Naive thymus-derived CD8-positive, alpha-beta T cell (primary cell): ENCODE data around the gene TAF9B. TPM values are rescaled to one million over a fixed set of nuclear protein-coding genes. Genes with fewer than 3 reads are reported as not detected.

ENCODE experiments used
- ATAC-seq, 2 donors: fragments of 150-1000 bp; cut with Tn5 transposase in 1 of 2; sonication (Bioruptor Pico), chemical (Tn5 transposase) in 1 of 2; 1 replicate in 1 of 2; 2 replicates in 1 of 2; pipeline ENCODE4 v1.10.0; 2021; ENCODE audit warnings: mild to moderate bottlenecking in 2 of 2, moderate library complexity in 2 of 2
- POLR2A ChIA-PET: fragments of 350-600 bp; sonication (Branson Sonifier 250); formaldehyde crosslinking; loops from one replicate; lab custom pipeline; 2021; ENCODE audit warnings: antibody characterized with exemption; lab: Charles Lee
- DNase-seq, 10 donors: peaks; one replicate each; pipeline versions ENCODE4 v3.0.0 to v3.0.0-alpha.2; 2020 to 2022
- H3K27ac Mint-ChIP-seq, 10 donors: one replicate each; pipeline ENCODE4 v1.8.0; 2020 to 2022; ENCODE audit warnings: mild to moderate bottlenecking in 10 of 10, mixed read lengths in 10 of 10, moderate library complexity in 4 of 10, inconsistent platforms in 1 of 10
- H3K27me3 Mint-ChIP-seq, 5 donors: one replicate each; pipeline ENCODE4 v1.8.0; 2021 to 2022; ENCODE audit warnings: mixed read lengths in 5 of 5
- H3K36me3 Mint-ChIP-seq, 3 donors: one replicate each; pipeline ENCODE4 v1.8.0; 2020 to 2022; ENCODE audit warnings: mixed read lengths in 3 of 3, mild to moderate bottlenecking in 2 of 3, inconsistent platforms in 1 of 3
- H3K4me1 Mint-ChIP-seq, 4 donors: one replicate each; pipeline ENCODE4 v1.8.0; 2021 to 2022; ENCODE audit warnings: mixed read lengths in 4 of 4
- H3K4me3 Mint-ChIP-seq, 10 donors: one replicate each; pipeline ENCODE4 v1.8.0; 2020 to 2022; ENCODE audit warnings: mild to moderate bottlenecking in 10 of 10, mixed read lengths in 10 of 10, moderate library complexity in 6 of 10, inconsistent platforms in 1 of 10
- H3K9me3 Mint-ChIP-seq, 9 donors: one replicate each; pipeline ENCODE4 v1.8.0; 2020 to 2022; ENCODE audit warnings: mixed read lengths in 9 of 9, mild to moderate bottlenecking in 3 of 9, inconsistent platforms in 1 of 9, moderate library complexity in 1 of 9
- polyA plus RNA-seq, 3 donors: library from polyadenylated mRNA; unstranded; fragments of 300-500 nt; fragmentation: Illumina TruSeq; gene quantifications; one replicate each; pipeline ENCODE4 v1.2.3, GENCODE V29; 2021
- total RNA-seq, 8 experiments: library from RNA in 2 of 8; stranded (reverse) in 2 of 8; gene quantifications; one replicate each; pipeline ENCODE4 v1.2.3 and lab custom pipeline; 2021 to 2026

TAF9B gene
- total and polyA plus RNA-seq, 5 experiments from 2014 or later = 14.7 to 21.4 (median 17.0) TPM

GRCh38 chrX:78111140-78111931 lies 28.1 kb downstream of the TAF9B start:
- ATAC-seq (no peak), DNase-seq (no peak)
- H3K27me3 Mint-ChIP-seq = no peaks in the 10 kb centered on the region
- peaks cover 11 to 76% (median 59%) of the 10 kb centered on the region in 4 donors for H3K4me1 Mint-ChIP-seq
- POLR2A ChIA-PET = interaction anchor here (0.7 kb wide), 1 partner anchor 501 kb away, joined by 4 read pairs; no protein-coding TSS in a partner anchor
- peak overlapping the region in 5 of 10 donors; percentile 25 to 67 (median 27) for H3K27ac Mint-ChIP-seq
- H3K36me3 Mint-ChIP-seq = peaks cover 0 to 72% (median 5%) of the 10 kb centered on the region in 3 donors
- H3K9me3 Mint-ChIP-seq = no peaks in the 10 kb centered on the region
- no peak overlapping the region for H3K4me3 Mint-ChIP-seq

DNA sequence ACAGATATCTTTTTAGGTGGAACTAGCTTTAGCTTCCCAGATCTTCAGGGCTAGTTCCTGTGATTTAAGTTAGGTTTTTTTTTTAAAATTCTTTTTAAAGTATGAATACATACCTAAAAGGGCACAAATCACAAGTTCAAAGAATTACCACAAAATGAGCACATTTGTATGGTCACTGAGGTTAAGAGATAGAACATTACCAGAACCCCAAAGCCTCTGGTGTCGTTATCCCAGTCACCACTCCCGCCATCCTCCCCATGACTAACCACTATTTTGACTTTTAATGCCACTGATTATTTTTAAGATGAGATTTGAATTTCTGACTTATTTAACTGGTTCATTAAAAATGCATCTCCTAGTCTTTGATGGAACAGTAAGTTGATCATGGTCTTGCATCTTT lies 30.0 kb downstream of the TAF9B start:
- DNase-seq (no peak), ATAC-seq (no peak)
- Mint-ChIP-seq H3K27ac (peak overlapping the region in 9 of 10 donors; percentile 2 to 79 (median 53)), H3K4me1 (peaks cover 14 to 72% (median 61%) of the 10 kb centered on the region in 4 donors), H3K9me3 (no peaks in the 10 kb centered on the region), H3K27me3 (no peaks in the 10 kb centered on the region), H3K36me3 (peaks cover 0 to 60% (median 0%) of the 10 kb centered on the region in 3 donors), H3K4me3 (peak overlapping the region; percentile 0 to 96 (median 76))
- POLR2A ChIA-PET = no interaction called here

- H3K9me3 Mint-ChIP-seq = peaks cover 0 to 2% (median 0%) of the 10 kb centered on the region in 9 donors
- H3K4me3 Mint-ChIP-seq = peak overlapping the region; percentile 86 to 96 (median 94)
- peaks cover 0 to 35% (median 0%) of the 10 kb centered on the region in 3 donors for H3K36me3 Mint-ChIP-seq
- ATAC-seq (no peak), DNase-seq (no peak)
- no peaks in the 10 kb centered on the region for H3K27me3 Mint-ChIP-seq
- peaks cover 14 to 65% (median 55%) of the 10 kb centered on the region in 4 donors for H3K4me1 Mint-ChIP-seq
- H3K27ac Mint-ChIP-seq = peak overlapping the region; percentile 86 to 98 (median 94)
- POLR2A ChIA-PET = interaction anchor here (2.9 kb wide), 1 partner anchor 11 kb away, joined by 15 read pairs; no protein-coding TSS in a partner anchor
Observed at GRCh38 chrX:78106651-78106986, 32.8 kb downstream of the TAF9B start.

- Mint-ChIP-seq H3K27me3 (no peaks in the 10 kb centered on the region), H3K4me3 (peak overlapping the region; percentile 86 to 96 (median 94)), H3K9me3 (peaks cover 0 to 2% (median 0%) of the 10 kb centered on the region in 9 donors), H3K27ac (peak overlapping the region; percentile 86 to 98 (median 94)), H3K4me1 (peaks cover 17 to 60% (median 52%) of the 10 kb centered on the region in 4 donors), H3K36me3 (peaks cover 0 to 30% (median 0%) of the 10 kb centered on the region in 3 donors)
- POLR2A ChIA-PET = interaction anchor here (1.0 to 2.9 kb wide), 3 partner anchors 11 to 81 kb away, joined by 3 to 15 read pairs (median 3); no protein-coding TSS in a partner anchor
- ATAC-seq (no peak), DNase-seq (peak in 7 of 10 donors; percentile 4 to 50 (median 26))
Observed at GRCh38 chrX:78105944-78106650, 33.4 kb downstream of the TAF9B start.

GRCh38 chrX:78104447-78105176 lies 34.8 kb downstream of the TAF9B start:
- ATAC-seq = peak; percentile 0 to 2
- Mint-ChIP-seq H3K4me3 (peak overlapping the region; percentile 86 to 96 (median 94)), H3K4me1 (peaks cover 15 to 57% (median 49%) of the 10 kb centered on the region in 4 donors), H3K27ac (peak overlapping the region; percentile 86 to 98 (median 94)), H3K27me3 (no peaks in the 10 kb centered on the region), H3K9me3 (peaks cover 0 to 2% (median 0%) of the 10 kb centered on the region in 9 donors), H3K36me3 (peaks cover 0 to 20% (median 0%) of the 10 kb centered on the region in 3 donors)
- peak in 9 of 10 donors; percentile 10 to 63 (median 31) for DNase-seq
- POLR2A ChIA-PET = interaction anchor here (0.7 to 2.9 kb wide), 8 partner anchors 13 to 590 kb away, joined by 3 to 15 read pairs (median 3); partner anchors contain the start of genes ATP7A, COX7B and TAF9B

DNA sequence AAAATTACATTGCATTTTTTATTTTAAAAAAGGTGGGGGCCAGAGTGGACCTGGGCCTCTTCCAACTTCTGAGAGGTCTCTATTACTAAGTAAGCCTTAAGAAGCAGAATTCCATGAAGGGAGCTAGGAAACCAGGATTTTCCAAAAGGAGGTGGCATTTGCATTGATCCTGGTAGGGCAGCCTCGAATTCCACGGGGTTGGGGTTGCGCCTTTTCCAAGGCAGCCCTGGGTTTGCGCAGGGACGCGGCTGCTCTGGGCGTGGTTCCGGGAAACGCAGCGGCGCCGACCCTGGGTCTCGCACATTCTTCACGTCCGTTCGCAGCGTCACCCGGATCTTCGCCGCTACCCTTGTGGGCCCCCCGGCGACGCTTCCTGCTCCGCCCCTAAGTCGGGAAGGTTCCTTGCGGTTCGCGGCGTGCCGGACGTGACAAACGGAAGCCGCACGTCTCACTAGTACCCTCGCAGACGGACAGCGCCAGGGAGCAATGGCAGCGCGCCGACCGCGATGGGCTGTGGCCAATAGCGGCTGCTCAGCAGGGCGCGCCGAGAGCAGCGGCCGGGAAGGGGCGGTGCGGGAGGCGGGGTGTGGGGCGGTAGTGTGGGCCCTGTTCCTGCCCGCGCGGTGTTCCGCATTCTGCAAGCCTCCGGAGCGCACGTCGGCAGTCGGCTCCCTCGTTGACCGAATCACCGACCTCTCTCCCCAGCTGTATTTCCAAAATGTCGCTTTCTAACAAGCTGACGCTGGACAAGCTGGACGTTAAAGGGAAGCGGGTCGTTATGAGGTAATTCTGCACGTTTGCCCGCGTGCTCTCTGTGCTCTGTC lies 35.6 kb downstream of the TAF9B start, which contains the start of gene PGK1:
TSS of gene PGK1 (plus strand) at position 626 of the 824 bp plus-strand sequence. CDS start at position 719, 93 bp downstream.
- Mint-ChIP-seq H3K4me1 (peaks cover 14 to 49% (median 45%) of the 10 kb centered on the region in 4 donors), H3K36me3 (peaks cover 0 to 19% (median 0%) of the 10 kb centered on the region in 3 donors), H3K27me3 (no peaks in the 10 kb centered on the region), H3K9me3 (peaks cover 0 to 2% (median 0%) of the 10 kb centered on the region in 9 donors), H3K27ac (peak within 1 kb of the TSS; percentile 90 to 98 (median 94)), H3K4me3 (peak within 1 kb of the TSS; percentile 86 to 96 (median 94))
- ATAC-seq (peak; percentile 94 to 96), DNase-seq (peak; percentile 81 to 97 (median 92))
- POLR2A ChIA-PET = interaction anchor here (0.7 to 2.9 kb wide), 7 partner anchors 13 to 589 kb away, joined by 3 to 15 read pairs (median 3); partner anchors contain the start of genes ATP7A, COX7B and TAF9B

DNA sequence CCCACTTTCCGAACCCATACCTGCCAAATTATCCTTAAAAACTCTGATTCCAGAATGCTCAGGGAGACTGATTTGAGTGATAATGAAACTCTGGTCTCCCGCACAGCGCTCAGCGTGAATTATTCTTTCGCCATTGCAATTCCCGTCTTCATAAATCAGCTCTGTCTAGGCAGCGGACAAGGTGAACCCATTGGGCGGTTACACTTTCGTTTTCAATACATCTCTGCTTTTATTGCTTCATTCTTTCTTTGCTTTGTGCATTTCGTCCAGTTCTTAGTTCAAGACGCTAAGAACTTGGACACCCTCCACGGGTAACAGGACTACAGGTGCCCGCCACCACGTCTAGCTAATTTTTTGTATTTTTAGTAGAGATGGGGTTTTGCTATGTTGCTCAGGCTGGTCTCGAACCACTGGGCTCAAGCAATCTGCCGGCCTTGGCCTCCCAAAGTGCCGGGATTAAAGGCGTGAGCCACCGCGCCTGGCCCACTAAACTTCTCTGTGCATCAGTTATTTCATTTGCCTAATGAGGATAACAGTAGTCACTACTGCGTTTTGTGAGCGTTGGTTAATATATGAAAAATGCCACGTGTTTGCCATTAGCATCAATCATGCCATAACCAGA lies 36.3 kb downstream of the TAF9B start:
- peaks cover 14 to 42% (median 38%) of the 10 kb centered on the region in 4 donors for H3K4me1 Mint-ChIP-seq
- ATAC-seq = no peak
- peak overlapping the region; percentile 90 to 98 (median 94) for H3K27ac Mint-ChIP-seq
- DNase-seq = no peak
- H3K9me3 Mint-ChIP-seq = peaks cover 0 to 2% (median 0%) of the 10 kb centered on the region in 9 donors
- no peaks in the 10 kb centered on the region for H3K27me3 Mint-ChIP-seq
- POLR2A ChIA-PET = interaction anchor here (1.6 kb wide), 1 partner anchor 36 kb away, joined by 7 read pairs; the partner anchor contains the start of gene TAF9B
- H3K36me3 Mint-ChIP-seq = peaks cover 0 to 19% (median 0%) of the 10 kb centered on the region in 3 donors
- peak overlapping the region; percentile 86 to 96 (median 94) for H3K4me3 Mint-ChIP-seq

GRCh38 chrX:78102091-78102490 lies 37.4 kb downstream of the TAF9B start:
- peaks cover 0 to 12% (median 0%) of the 10 kb centered on the region in 3 donors for H3K36me3 Mint-ChIP-seq
- peak overlapping the region in 1 of 10 donors; percentile 46 for H3K4me3 Mint-ChIP-seq
- H3K27me3 Mint-ChIP-seq = no peaks in the 10 kb centered on the region
- H3K27ac Mint-ChIP-seq = peak overlapping the region in 4 of 10 donors; percentile 74 to 96 (median 92)
- peaks cover 0 to 2% (median 0%) of the 10 kb centered on the region in 9 donors for H3K9me3 Mint-ChIP-seq
- peaks cover 10 to 32% (median 28%) of the 10 kb centered on the region in 4 donors for H3K4me1 Mint-ChIP-seq
- no peak for ATAC-seq
- no peak for DNase-seq
- POLR2A ChIA-PET = interaction anchor here (0.8 kb wide), 1 partner anchor 23 kb away, joined by 3 read pairs; no protein-coding TSS in a partner anchor

DNA sequence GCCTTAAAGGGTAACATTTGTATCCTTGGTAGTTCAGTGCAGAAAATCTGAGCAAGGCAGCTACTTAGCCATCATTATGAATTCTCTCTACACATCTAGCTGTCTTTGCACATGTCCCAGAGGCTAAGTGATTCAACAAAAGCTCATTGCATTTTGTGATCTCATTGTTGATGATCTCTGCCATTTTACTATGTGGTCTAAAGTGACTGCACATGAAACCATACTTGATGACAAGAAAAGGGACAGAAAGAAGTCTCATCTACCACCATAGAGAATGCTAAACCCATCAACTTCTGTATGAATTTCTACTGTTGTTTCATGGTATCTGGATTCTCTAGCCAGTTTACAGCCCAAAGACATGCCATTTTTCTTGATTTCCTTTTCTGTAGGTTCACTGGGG lies 41.3 kb downstream of the TAF9B start:
- ATAC-seq = no peak
- Mint-ChIP-seq H3K27ac (no peak overlapping the region), H3K36me3 (no peaks in the 10 kb centered on the region), H3K27me3 (no peaks in the 10 kb centered on the region), H3K4me1 (peaks cover 2 to 7% (median 4%) of the 10 kb centered on the region in 4 donors), H3K9me3 (peaks cover 0 to 2% (median 0%) of the 10 kb centered on the region in 9 donors), H3K4me3 (no peak overlapping the region)
- POLR2A ChIA-PET = interaction anchor here (0.6 kb wide), 1 partner anchor 33 kb away, joined by 3 read pairs; no protein-coding TSS in a partner anchor
- no peak for DNase-seq

GRCh38 chrX:78092296-78092695 lies 47.2 kb downstream of the TAF9B start:
- Mint-ChIP-seq H3K4me1 (peaks cover 0 to 9% (median 4%) of the 10 kb centered on the region in 4 donors), H3K27me3 (no peaks in the 10 kb centered on the region), H3K9me3 (peaks cover 0 to 9% (median 0%) of the 10 kb centered on the region in 9 donors), H3K36me3 (no peaks in the 10 kb centered on the region), H3K27ac (peak overlapping the region in 4 of 10 donors; percentile 43 to 73 (median 60)), H3K4me3 (peak overlapping the region in 2 of 10 donors; percentile 11 to 43)
- DNase-seq (peak in 4 of 10 donors; percentile 22 to 57 (median 32)), ATAC-seq (peak; percentile 65 to 82)
- POLR2A ChIA-PET = interaction anchor here (0.6 kb wide), 1 partner anchor 19 kb away, joined by 3 read pairs; no protein-coding TSS in a partner anchor
